Calu3 (cell line): ENCODE data around the gene DYNLT2B. TPM values are rescaled to one million over a fixed set of nuclear protein-coding genes. Genes with fewer than 3 reads are reported as not detected.
A peak's percentile ranks its signal among the peaks of the same experiment; 100 is the strongest.

ENCODE experiments used
- BruUV-seq: library from RNA; stranded (reverse); fragments of 400-500 nt; replicated peaks from 2 replicates; lab custom pipeline; 2021; lab: Mats Ljungman, UMichigan
- CTCF ChIA-PET: fragments of 300-600 bp; sonication (Branson Sonifier 250); formaldehyde crosslinking; loops from one replicate; lab custom pipeline; 2022; ENCODE audit warnings: antibody characterized with exemption; lab: Charles Lee
- DNase-seq: peaks from one replicate; pipeline ENCODE4 v3.0.0; 2022
- H3K27ac Mint-ChIP-seq: one replicate; pipeline ENCODE4 v1.8.0; 2022; ENCODE audit warnings: mixed read lengths; ENCODE audit not compliant: unreplicated experiment
- H3K27me3 Mint-ChIP-seq: one replicate; pipeline ENCODE4 v1.8.0; 2022; ENCODE audit warnings: mixed read lengths; ENCODE audit not compliant: unreplicated experiment
- H3K36me3 Mint-ChIP-seq: one replicate; pipeline ENCODE4 v1.8.0; 2022; ENCODE audit warnings: mild to moderate bottlenecking, moderate library complexity, mixed read lengths; ENCODE audit not compliant: insufficient read depth, unreplicated experiment
- H3K4me1 Mint-ChIP-seq: one replicate; pipeline ENCODE4 v1.8.0; 2022; ENCODE audit warnings: mild to moderate bottlenecking, low read depth, mixed read lengths; ENCODE audit not compliant: unreplicated experiment
- H3K4me3 Mint-ChIP-seq: one replicate; pipeline ENCODE4 v1.8.0; 2022; ENCODE audit warnings: mild to moderate bottlenecking, low read depth, moderate library complexity, mixed read lengths; ENCODE audit not compliant: unreplicated experiment
- H3K9me3 Mint-ChIP-seq: one replicate; pipeline ENCODE4 v1.8.0; 2022; ENCODE audit warnings: low read depth, mixed read lengths; ENCODE audit not compliant: unreplicated experiment
- intact Hi-C: fragments of 100-400 bp; cut with micrococcal nuclease; formaldehyde crosslinking; loops from one replicate; pipeline ENCODE4 v1.10.0; 2022; ENCODE audit not compliant: unreplicated experiment
- total RNA-seq: library from RNA; stranded (reverse); gene quantifications from 2 replicates; pipeline ENCODE4 v1.2.3, GENCODE V29; 2022
- TF ChIP-seq, protein P1 (sequence below): fragments of 200-600 bp; IDR thresholded peaks from one replicate; pipeline ENCODE4 v1.8.0; 2022; ENCODE audit warnings: antibody characterized with exemption; ENCODE audit not compliant: unreplicated experiment

DYNLT2B gene
- total RNA-seq, 1 experiment from 2014 or later: 10.8 TPM

DNA sequence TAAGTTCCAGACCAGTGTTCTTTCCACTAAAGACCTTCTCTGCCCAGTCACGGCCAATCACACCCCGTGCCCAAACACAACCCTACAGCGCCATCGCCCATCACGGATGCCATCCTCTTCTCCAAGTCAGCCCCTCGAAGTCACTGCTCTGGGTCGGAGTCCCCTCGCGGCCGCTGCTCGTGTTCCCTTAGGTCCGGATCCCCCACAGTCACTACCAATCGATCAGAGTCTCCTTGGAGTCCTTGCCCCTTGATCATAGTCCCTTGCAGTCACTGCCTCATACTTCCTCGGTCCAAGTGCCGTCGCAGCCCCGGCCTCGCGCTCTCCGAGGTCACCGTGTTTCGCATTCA lies 31.0 kb downstream of the DYNLT2B start:
- TF ChIP-seq, protein P1, sequence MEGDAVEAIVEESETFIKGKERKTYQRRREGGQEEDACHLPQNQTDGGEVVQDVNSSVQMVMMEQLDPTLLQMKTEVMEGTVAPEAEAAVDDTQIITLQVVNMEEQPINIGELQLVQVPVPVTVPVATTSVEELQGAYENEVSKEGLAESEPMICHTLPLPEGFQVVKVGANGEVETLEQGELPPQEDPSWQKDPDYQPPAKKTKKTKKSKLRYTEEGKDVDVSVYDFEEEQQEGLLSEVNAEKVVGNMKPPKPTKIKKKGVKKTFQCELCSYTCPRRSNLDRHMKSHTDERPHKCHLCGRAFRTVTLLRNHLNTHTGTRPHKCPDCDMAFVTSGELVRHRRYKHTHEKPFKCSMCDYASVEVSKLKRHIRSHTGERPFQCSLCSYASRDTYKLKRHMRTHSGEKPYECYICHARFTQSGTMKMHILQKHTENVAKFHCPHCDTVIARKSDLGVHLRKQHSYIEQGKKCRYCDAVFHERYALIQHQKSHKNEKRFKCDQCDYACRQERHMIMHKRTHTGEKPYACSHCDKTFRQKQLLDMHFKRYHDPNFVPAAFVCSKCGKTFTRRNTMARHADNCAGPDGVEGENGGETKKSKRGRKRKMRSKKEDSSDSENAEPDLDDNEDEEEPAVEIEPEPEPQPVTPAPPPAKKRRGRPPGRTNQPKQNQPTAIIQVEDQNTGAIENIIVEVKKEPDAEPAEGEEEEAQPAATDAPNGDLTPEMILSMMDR: no peak
- Mint-ChIP-seq H3K9me3 (no peaks in the 10 kb centered on the region), H3K4me1 (peaks cover 13% of the 10 kb centered on the region), H3K36me3 (peaks cover 22% of the 10 kb centered on the region), H3K27me3 (no peaks in the 10 kb centered on the region), H3K4me3 (peak overlapping the region; percentile 97), H3K27ac (peak overlapping the region; percentile 97)
- BruUV-seq: no TSS peak
- CTCF ChIA-PET: no interaction called here
- intact Hi-C loops: no loop called here
- DNase-seq: no peak

DNA sequence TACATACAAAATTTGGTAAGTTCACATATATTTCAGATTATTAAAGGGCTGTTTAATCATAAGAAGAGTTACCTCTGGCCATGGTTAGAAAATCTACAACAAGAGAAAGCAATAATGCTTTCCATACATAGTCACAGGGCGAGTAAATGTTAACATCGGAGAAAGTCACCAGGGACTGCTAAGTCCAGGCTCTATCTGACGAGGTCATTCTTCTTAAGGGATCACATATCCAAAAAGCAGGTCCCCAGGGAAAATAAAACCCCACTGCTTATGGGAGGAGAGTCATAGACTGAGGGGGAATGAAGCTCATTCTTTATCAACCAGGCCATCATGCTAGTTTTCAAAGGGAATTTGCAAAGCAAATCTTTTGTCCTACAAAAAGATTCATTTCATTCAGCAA lies 33.6 kb downstream of the DYNLT2B start:
- Mint-ChIP-seq H3K27ac (no peak overlapping the region), H3K4me3 (no peak overlapping the region), H3K4me1 (peaks cover 26% of the 10 kb centered on the region), H3K9me3 (no peaks in the 10 kb centered on the region), H3K27me3 (no peaks in the 10 kb centered on the region), H3K36me3 (peaks cover 28% of the 10 kb centered on the region)
- DNase-seq: no peak
- intact Hi-C loops: no loop called here
- CTCF ChIA-PET: no interaction called here
- TF ChIP-seq, protein P1: no peak
- BruUV-seq: no TSS peak

DNA sequence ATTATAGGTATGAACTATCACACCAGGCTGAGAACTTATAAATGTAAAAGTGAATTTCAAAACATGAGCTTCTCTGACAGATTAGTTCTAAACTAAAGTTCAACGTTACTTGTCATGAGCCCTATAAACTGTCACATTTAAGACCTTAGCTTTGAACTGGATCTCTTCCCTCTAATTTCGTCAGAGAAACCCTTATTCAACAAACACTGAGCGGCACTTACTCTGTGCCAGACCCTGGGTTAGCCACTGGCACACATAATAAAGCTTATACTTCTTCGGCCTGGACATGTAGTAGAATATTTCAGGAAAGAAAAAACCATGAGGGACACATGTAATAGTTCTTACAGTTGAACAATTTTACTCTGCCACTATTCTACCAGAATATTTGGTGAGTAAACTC lies 36.1 kb downstream of the DYNLT2B start:
- TF ChIP-seq, protein P1: no peak
- Mint-ChIP-seq H3K27me3 (no peaks in the 10 kb centered on the region), H3K27ac (no peak overlapping the region), H3K36me3 (peaks cover 12% of the 10 kb centered on the region), H3K4me3 (no peak overlapping the region), H3K4me1 (peaks cover 32% of the 10 kb centered on the region), H3K9me3 (no peaks in the 10 kb centered on the region)
- no peak for DNase-seq
- intact Hi-C loops: no loop called here
- CTCF ChIA-PET: interaction anchor here (0.6 to 0.8 kb wide), 3 partner anchors 11 to 386 kb away, joined by 3 to 7 read pairs (median 6); no protein-coding TSS in a partner anchor
- BruUV-seq: no TSS peak

DNA sequence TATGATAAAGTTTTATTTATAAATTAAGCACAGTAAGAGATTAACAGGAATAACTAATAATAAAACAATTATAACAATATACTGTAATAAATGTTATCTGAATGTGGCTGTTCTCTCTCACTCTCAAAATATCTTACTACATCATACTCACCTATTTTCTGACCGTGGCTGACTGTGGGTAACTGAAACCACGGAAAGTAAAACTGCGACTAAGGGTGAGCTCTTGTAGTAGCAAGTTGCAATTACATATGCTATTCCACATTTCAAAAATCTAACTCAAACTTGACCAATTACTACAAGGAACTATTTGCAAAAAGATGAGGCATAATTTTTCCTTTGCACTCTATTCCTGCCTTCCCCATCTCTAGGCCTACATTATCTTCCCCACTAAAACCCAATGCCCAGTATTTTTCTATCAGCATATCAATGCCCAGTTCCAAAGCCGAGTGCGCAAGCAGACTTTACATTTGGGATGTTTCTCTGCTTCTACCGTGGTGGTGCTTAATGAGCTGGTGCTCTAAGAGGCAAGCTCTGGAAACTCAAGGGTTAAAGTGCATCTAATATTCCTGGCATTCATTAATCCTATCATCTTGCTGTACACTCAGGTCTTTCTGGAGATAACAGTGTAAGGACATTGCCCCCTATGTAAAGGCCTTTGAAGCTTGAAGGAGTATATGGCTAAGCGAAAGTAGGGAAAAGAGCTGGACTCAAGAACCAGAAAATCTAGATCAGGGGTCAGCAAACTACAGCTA lies 37.2 kb downstream of the DYNLT2B start:
- Mint-ChIP-seq H3K9me3 (no peaks in the 10 kb centered on the region), H3K4me3 (no peak overlapping the region), H3K27ac (no peak overlapping the region), H3K27me3 (no peaks in the 10 kb centered on the region), H3K4me1 (peaks cover 24% of the 10 kb centered on the region), H3K36me3 (peaks cover 5% of the 10 kb centered on the region)
- CTCF ChIA-PET: interaction anchor here (0.6 to 0.8 kb wide), 2 partner anchors 13 to 93 kb away, joined by 3 to 6 read pairs; no protein-coding TSS in a partner anchor
- DNase-seq: no peak
- TF ChIP-seq, protein P1: no peak
- intact Hi-C loops: no loop called here
- no TSS peak for BruUV-seq
